HG02885 (cell line): ENCODE results near the gene USP17L5.
A peak's percentile ranks its signal among the peaks of the same experiment; 100 is the strongest.
"Not testable (repeated sequence)": the region's sequence is repeated elsewhere in the genome, so short reads cannot be mapped to it uniquely, and the experiment has no call there.

ENCODE experiments used
- ATAC-seq: cut with Tn5 transposase; IDR thresholded peaks from one replicate; pipeline ENCODE4 v1.9.1; 2021; ENCODE audit warnings: mild to moderate bottlenecking; ENCODE audit not compliant: unreplicated experiment, poor library complexity

The USP17L5 gene, protein sequence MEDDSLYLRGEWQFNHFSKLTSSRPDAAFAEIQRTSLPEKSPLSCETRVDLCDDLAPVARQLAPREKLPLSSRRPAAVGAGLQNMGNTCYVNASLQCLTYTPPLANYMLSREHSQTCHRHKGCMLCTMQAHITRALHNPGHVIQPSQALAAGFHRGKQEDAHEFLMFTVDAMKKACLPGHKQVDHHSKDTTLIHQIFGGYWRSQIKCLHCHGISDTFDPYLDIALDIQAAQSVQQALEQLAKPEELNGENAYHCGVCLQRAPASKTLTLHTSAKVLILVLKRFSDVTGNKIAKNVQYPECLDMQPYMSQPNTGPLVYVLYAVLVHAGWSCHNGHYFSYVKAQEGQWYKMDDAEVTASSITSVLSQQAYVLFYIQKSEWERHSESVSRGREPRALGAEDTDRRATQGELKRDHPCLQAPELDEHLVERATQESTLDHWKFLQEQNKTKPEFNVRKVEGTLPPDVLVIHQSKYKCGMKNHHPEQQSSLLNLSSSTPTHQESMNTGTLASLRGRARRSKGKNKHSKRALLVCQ

DNA sequence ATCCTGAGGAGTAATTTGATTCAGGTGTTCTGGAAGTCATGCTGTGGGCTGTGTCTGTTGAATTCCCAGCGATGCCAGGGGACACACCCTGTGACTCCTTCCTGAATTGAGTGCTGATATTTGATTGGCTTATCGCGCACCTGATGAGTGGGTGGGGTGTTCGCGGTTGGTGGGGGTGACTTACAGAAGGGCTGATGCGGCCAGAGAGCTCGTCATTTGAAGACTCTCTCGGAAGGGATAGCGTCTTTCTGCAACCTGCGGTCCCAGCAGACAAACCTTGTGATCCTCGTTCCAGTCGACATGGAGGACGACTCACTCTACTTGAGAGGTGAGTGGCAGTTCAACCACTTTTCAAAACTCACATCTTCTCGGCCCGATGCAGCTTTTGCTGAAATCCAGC lies at the start of gene USP17L5:
USP17L5 (plus strand) TSS at position 301 of the 400 bp plus-strand sequence; CDS start at position 301, 0 bp downstream.
- not testable (repeated sequence) for ATAC-seq

GRCh38 chr4:9324191-9324590 lies 15.0 kb upstream of the USP17L5 start:
- ATAC-seq, result not testable (repeated sequence)

- not testable (repeated sequence) for ATAC-seq
These were observed 14.3 kb upstream of the USP17L5 start, which contains the start of gene USP17L24 for GRCh38 chr4:9324865-9325264. Gene USP17L24, plus strand, starts transcription at chr4:9325165. Its CDS starts 0 bp downstream, at chr4:9325165.

- ATAC-seq, result not testable (repeated sequence)
These were observed 9.6 kb upstream of the USP17L5 start, which contains the start of gene USP17L25 for GRCh38 chr4:9329611-9330010. Gene USP17L25, plus strand, starts transcription at chr4:9329911. Its CDS starts 0 bp downstream, at chr4:9329911.

- not testable (repeated sequence) for ATAC-seq
These were observed 4.8 kb upstream of the USP17L5 start, which contains the start of gene USP17L26 for GRCh38 chr4:9334358-9334757. Gene USP17L26, plus strand, starts transcription at chr4:9334658. Its CDS starts 0 bp downstream, at chr4:9334658.

GRCh38 chr4:9343848-9344247 lies 4.6 kb downstream of the USP17L5 start, which contains the start of gene USP17L27:
Gene USP17L27, plus strand, starts transcription at chr4:9344148. Its CDS starts 0 bp downstream, at chr4:9344148.
- ATAC-seq, result not testable (repeated sequence)

DNA sequence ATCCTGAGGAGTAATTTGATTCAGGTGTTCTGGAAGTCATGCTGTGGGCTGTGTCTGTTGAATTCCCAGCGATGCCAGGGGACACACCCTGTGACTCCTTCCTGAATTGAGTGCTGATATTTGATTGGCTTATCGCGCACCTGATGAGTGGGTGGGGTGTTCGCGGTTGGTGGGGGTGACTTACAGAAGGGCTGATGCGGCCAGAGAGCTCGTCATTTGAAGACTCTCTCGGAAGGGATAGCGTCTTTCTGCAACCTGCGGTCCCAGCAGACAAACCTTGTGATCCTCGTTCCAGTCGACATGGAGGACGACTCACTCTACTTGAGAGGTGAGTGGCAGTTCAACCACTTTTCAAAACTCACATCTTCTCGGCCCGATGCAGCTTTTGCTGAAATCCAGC lies 9.4 kb downstream of the USP17L5 start, which contains the start of gene USP17L28:
USP17L28 (plus strand) TSS at position 301 of the 400 bp plus-strand sequence; CDS start at position 301, 0 bp downstream.
- not testable (repeated sequence) for ATAC-seq

DNA sequence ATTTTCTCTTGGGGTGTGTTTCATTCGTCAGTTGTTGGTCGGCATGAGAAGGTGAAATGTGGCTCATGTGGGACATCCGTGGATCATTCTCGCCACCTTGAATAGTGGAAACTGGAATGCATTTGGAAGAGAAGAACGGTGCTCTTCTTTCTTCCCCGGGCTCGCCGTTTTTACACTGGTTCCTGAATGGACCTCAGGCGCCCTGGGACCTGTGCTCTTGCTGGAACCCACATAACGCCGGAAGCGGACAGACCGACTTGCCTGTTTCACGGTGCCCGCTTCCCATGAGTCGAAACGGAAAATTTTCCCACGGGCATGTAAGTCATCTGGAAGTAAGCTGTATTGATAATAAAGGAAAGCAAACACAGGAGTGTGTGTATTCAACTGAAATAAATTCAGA lies 11.7 kb downstream of the USP17L5 start:
- not testable (repeated sequence) for ATAC-seq

- ATAC-seq, result not testable (repeated sequence)
These were observed 14.1 kb downstream of the USP17L5 start, which contains the start of gene USP17L29 for GRCh38 chr4:9353338-9353737. Gene USP17L29, plus strand, starts transcription at chr4:9353638. Its CDS starts 0 bp downstream, at chr4:9353638.

DNA sequence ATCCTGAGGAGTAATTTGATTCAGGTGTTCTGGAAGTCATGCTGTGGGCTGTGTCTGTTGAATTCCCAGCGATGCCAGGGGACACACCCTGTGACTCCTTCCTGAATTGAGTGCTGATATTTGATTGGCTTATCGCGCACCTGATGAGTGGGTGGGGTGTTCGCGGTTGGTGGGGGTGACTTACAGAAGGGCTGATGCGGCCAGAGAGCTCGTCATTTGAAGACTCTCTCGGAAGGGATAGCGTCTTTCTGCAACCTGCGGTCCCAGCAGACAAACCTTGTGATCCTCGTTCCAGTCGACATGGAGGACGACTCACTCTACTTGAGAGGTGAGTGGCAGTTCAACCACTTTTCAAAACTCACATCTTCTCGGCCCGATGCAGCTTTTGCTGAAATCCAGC lies 23.6 kb downstream of the USP17L5 start, which contains the start of gene USP17L30:
USP17L30 (plus strand) TSS at position 301 of the 400 bp plus-strand sequence; CDS start at position 301, 0 bp downstream.
- not testable (repeated sequence) for ATAC-seq

GRCh38 chr4:9379881-9380280 lies 40.7 kb downstream of the USP17L5 start:
- ATAC-seq, result not testable (repeated sequence)

DNA sequence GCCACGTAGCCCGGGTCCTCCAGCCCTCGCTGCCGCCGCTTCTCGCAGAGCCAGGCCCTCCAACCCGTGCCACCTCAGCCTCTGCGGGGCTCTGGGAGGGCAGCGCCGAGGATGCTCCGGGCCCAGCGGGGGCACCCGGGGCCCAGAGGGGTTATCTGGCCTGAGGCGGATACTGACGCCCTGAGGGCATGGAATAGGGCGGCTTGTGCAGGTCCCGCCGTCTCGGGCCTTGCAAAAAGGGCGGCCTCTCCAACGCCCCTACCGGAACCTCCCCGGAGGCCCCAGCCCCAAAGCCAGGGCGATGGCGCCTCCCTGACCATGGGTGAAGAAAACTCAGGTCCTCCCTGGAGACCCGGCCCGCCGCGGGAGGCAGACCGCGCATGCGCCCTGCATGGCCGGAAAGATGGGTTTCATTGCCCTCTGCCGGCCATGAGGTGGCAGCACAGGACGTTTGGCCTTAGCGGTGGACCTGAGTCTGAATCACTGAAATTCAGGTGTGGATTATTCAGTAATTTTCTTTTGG lies 41.9 kb downstream of the USP17L5 start:
- peak; percentile 69 for ATAC-seq

DNA sequence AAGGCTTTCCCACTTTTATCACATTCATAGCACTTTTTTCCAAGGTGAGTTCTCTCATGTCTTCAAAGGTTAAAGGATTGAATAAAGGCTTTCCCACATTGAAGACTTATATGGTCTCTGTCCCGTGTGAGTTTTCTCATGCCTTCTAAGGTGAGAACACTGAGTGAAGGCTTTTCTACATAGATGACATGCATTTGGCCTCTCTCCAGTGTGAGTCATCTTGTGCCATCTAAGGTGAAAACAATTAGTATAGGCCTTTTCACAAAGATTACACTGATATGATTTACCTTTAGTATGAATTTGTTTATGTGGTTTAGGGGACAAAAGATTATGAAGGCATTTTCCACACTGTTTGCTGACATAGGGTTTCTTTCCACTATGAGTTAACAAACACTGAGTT lies 44.9 kb downstream of the USP17L5 start:
- ATAC-seq, result no peak

GRCh38 chr4:9389001-9389400 lies 49.8 kb downstream of the USP17L5 start:
- ATAC-seq, result not testable (repeated sequence)
